ENCODE measurements around the gene PLCB3.

Gene PLCB3

GRCh38 chr11:64220271-64220670 is 31.1 kb upstream of the PLCB3 start:
- in situ Hi-C loops (cut with MboI; ENCODE audit: low pct_unique_long_range_greater_than_20kb, low sequenced_read_pairs, unreplicated experiment), result no loop called here
- no peak for DNase-seq (ENCODE audit: low spot score)
- TF ChIP-seq CTCF (IDR thresholded peaks at IDR 0.05; ENCODE audit: extremely low read depth, insufficient read depth, missing control alignments), result no peak

GRCh38 chr11:64220798-64221197 is 30.5 kb upstream of the PLCB3 start:
- no peak for DNase-seq (ENCODE audit: low spot score)
- in situ Hi-C loops (cut with MboI; ENCODE audit: low pct_unique_long_range_greater_than_20kb, low sequenced_read_pairs, unreplicated experiment), result no loop called here
- TF ChIP-seq CTCF (IDR thresholded peaks at IDR 0.05; ENCODE audit: extremely low read depth, insufficient read depth, missing control alignments), result no peak

GRCh38 chr11:64222651-64223000 is 28.7 kb upstream of the PLCB3 start:
- no peak for DNase-seq (ENCODE audit: low spot score)

GRCh38 chr11:64223001-64223651 is 28.2 kb upstream of the PLCB3 start:
- DNase-seq (ENCODE audit: low spot score), result no peak
- TF ChIP-seq CTCF (IDR thresholded peaks at IDR 0.05; ENCODE audit: extremely low read depth, insufficient read depth, missing control alignments), result no peak
- in situ Hi-C loops (cut with MboI; ENCODE audit: low pct_unique_long_range_greater_than_20kb, low sequenced_read_pairs, unreplicated experiment), result no loop called here

More at GRCh38 chr11:64222651-64223000, 28.7 kb upstream of the PLCB3 start:
- no peak for TF ChIP-seq CTCF (IDR thresholded peaks at IDR 0.05; ENCODE audit: extremely low read depth, insufficient read depth, missing control alignments)
- in situ Hi-C loops (cut with MboI; ENCODE audit: low pct_unique_long_range_greater_than_20kb, low sequenced_read_pairs, unreplicated experiment), result no loop called here

- no peak for DNase-seq (ENCODE audit: low spot score)
- in situ Hi-C loops (cut with MboI; ENCODE audit: low pct_unique_long_range_greater_than_20kb, low sequenced_read_pairs, unreplicated experiment), result no loop called here
Measured at GRCh38 chr11:64224151-64224890, 27.0 kb upstream of the PLCB3 start.

More at GRCh38 chr11:64224151-64224890, 27.0 kb upstream of the PLCB3 start:
- TF ChIP-seq CTCF (IDR thresholded peaks at IDR 0.05; ENCODE audit: extremely low read depth, insufficient read depth, missing control alignments), result no peak
